ENCODE results near the gene DPH3. TPM values are rescaled to one million over a fixed set of nuclear protein-coding genes. Genes with fewer than 3 reads are reported as not detected.

DPH3 gene
- total and polyA plus RNA-seq, 2 of the 8 experiments (the other 6 are each of a cell fraction or from before 2014, with no cell fraction given), result 9.8 to 40.1 TPM

- TF ChIP-seq CHD7 (IDR thresholded peaks at IDR 0.05; ENCODE audit: insufficient replicate concordance, low read length) (no peak), CHD1 (IDR thresholded peaks at IDR 0.05; ENCODE audit: low read depth, low read length) (no peak), RAD21 (IDR thresholded peaks at IDR 0.05 in 1 of 2, conservative IDR thresholded peaks at IDR 0.05 in 1 of 2; ENCODE audit: low read depth in 2 of 2, low read length in 2 of 2) (no peak), CREB1 (IDR thresholded peaks at IDR 0.05) (no peak), CHD2 (IDR thresholded peaks at IDR 0.05; ENCODE audit: low read length) (no peak), POU5F1 (IDR thresholded peaks at IDR 0.05; ENCODE audit: low read depth, low read length) (no peak), CBX8 (IDR thresholded peaks at IDR 0.05; ENCODE audit: borderline replicate concordance, low read depth, low read length) (no peak), NRF1 (IDR thresholded peaks at IDR 0.05; ENCODE audit: low read depth, low read length) (no peak), SAP30 (IDR thresholded peaks at IDR 0.05; ENCODE audit: insufficient read depth, insufficient replicate concordance, low read length) (no peak)
These were observed 9.0 kb downstream of the DPH3 start (continued) for GRCh38 chr3:16255726-16256125.
